ENCODE results near the gene NPSR1. TPM values are rescaled to one million over a fixed set of nuclear protein-coding genes. Genes with fewer than 3 reads are reported as not detected.
"Not testable (repeated sequence)": the region's sequence is repeated elsewhere in the genome, so short reads cannot be mapped to it uniquely, and the experiment has no call there.

NPSR1 gene
- total RNA-seq = not detected in 2 replicates
- polyA plus RNA-seq = not detected in 2 replicates

- H3K9me3 ChIP-seq (ENCODE audit: low read depth) = no peaks in the 10 kb centered on the region
- no peak for TF ChIP-seq CTCF (IDR thresholded peaks at IDR 0.05; ENCODE audit: low read depth, low read length)
- no peak within 1 kb of the TSS for H3K27ac ChIP-seq
- H3K27me3 ChIP-seq = no peaks in the 10 kb centered on the region
- H3K4me1 ChIP-seq (ENCODE audit: low read depth) = no peaks in the 10 kb centered on the region
- H3K36me3 ChIP-seq = no peaks in the 10 kb centered on the region
- DNase-seq (ENCODE audit: low read depth in 1 of 2, low spot score in 1 of 2) = no peak
- no peak within 1 kb of the TSS for H3K4me3 ChIP-seq
Observed at GRCh38 chr7:34657632-34658268, at the start of gene NPSR1. Gene NPSR1 (plus strand): TSS chr7:34658218. CDS start chr7:34658413, 195 bp downstream.

GRCh38 chr7:34612661-34613060 lies 45.4 kb upstream of the NPSR1 start:
- DNase-seq (ENCODE audit: low read depth in 1 of 2, low spot score in 1 of 2) = peak; percentile 39 to 69
- no peaks in the 10 kb centered on the region for H3K9me3 ChIP-seq (ENCODE audit: low read depth)
- H3K27me3 ChIP-seq = no peaks in the 10 kb centered on the region
- H3K4me1 ChIP-seq (ENCODE audit: low read depth) = peaks cover 2% of the 10 kb centered on the region
- peak overlapping the region; percentile 92 for H3K27ac ChIP-seq
- no peak overlapping the region for H3K4me3 ChIP-seq
- no peak for TF ChIP-seq CTCF (IDR thresholded peaks at IDR 0.05; ENCODE audit: low read depth, low read length)
- H3K36me3 ChIP-seq = no peaks in the 10 kb centered on the region

GRCh38 chr7:34620425-34620824 lies 37.6 kb upstream of the NPSR1 start:
- H3K9me3 ChIP-seq (ENCODE audit: low read depth) = no peaks in the 10 kb centered on the region
- DNase-seq (ENCODE audit: low read depth in 1 of 2, low spot score in 1 of 2) = no peak
- no peak overlapping the region for H3K27ac ChIP-seq
- TF ChIP-seq CTCF (IDR thresholded peaks at IDR 0.05; ENCODE audit: low read depth, low read length) = no peak
- no peak overlapping the region for H3K4me3 ChIP-seq
- H3K36me3 ChIP-seq = no peaks in the 10 kb centered on the region
- no peaks in the 10 kb centered on the region for H3K27me3 ChIP-seq
- no peaks in the 10 kb centered on the region for H3K4me1 ChIP-seq (ENCODE audit: low read depth)

- no peak for TF ChIP-seq CTCF (IDR thresholded peaks at IDR 0.05; ENCODE audit: low read depth, low read length)
- Histone ChIP-seq H3K4me3 (no peak overlapping the region), H3K27me3 (no peaks in the 10 kb centered on the region), H3K9me3 (ENCODE audit: low read depth) (no peaks in the 10 kb centered on the region), H3K27ac (no peak overlapping the region), H3K4me1 (ENCODE audit: low read depth) (no peaks in the 10 kb centered on the region), H3K36me3 (no peaks in the 10 kb centered on the region)
- no peak for DNase-seq (ENCODE audit: low read depth in 1 of 2, low spot score in 1 of 2)
Observed at GRCh38 chr7:34622182-34622581, 35.8 kb upstream of the NPSR1 start.

- Histone ChIP-seq H3K27ac (no peak overlapping the region), H3K27me3 (no peaks in the 10 kb centered on the region), H3K36me3 (no peaks in the 10 kb centered on the region), H3K9me3 (ENCODE audit: low read depth) (no peaks in the 10 kb centered on the region), H3K4me3 (no peak overlapping the region), H3K4me1 (ENCODE audit: low read depth) (no peaks in the 10 kb centered on the region)
- DNase-seq (ENCODE audit: low read depth in 1 of 2, low spot score in 1 of 2) = no peak
- TF ChIP-seq CTCF (IDR thresholded peaks at IDR 0.05; ENCODE audit: low read depth, low read length) = no peak
Observed at GRCh38 chr7:34622771-34623250, 35.2 kb upstream of the NPSR1 start.

- H3K9me3 ChIP-seq (ENCODE audit: low read depth); H3K4me3 ChIP-seq; H3K27ac ChIP-seq; H3K4me1 ChIP-seq (ENCODE audit: low read depth); H3K36me3 ChIP-seq; DNase-seq (ENCODE audit: low read depth in 1 of 2, low spot score in 1 of 2); H3K27me3 ChIP-seq: not testable (repeated sequence)
Observed at GRCh38 chr7:34628618-34629017, 29.4 kb upstream of the NPSR1 start.
